Measurements from ENCODE around the gene SLC35F6. TPM values are rescaled to one million over a fixed set of nuclear protein-coding genes. Genes with fewer than 3 reads are reported as not detected.
"Not testable (repeated sequence)": the region's sequence is repeated elsewhere in the genome, so short reads cannot be mapped to it uniquely, and the experiment has no call there.

SLC35F6 gene
- total RNA-seq, 3 donors from 2014 or later (not counting 1 experiment from before 2014, with no cell fraction given): 30.0 to 35.6 (median 30.4) TPM

- no peaks in the 10 kb centered on the region for H3K36me3 Mint-ChIP-seq
Measured at GRCh38 chr2:26793518-26793917, 29.4 kb downstream of the SLC35F6 start.

DNA sequence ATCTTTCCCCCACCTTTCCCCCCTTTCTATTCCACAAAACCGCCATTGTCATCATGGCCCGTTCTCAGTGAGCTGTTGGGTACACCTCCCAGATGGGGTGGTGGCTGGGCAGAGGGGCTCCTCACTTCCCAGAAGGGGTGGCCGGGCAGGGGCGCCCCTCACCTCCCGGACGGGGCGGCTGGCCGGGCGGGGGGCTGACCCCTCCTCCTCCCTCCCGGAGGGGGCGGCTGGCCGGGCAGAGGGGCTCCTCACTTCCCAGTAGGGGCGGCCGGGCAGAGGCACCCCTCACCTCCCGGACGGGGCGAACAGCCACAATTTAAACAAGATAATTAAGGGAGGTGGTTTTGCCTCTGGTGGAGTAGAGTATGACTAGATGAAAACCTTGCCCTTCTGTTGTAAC is 31.1 kb downstream of the SLC35F6 start:
- H3K4me3 ChIP-seq (ENCODE audit: low read length); intact Hi-C loops (cut with micrococcal nuclease); DNase-seq; H3K4me3 Mint-ChIP-seq; H3K36me3 ChIP-seq (ENCODE audit: control insufficient read depth, insufficient read depth, low read length); H3K27me3 ChIP-seq (ENCODE audit: control insufficient read depth, insufficient read depth, low read length); H3K27ac ChIP-seq (ENCODE audit: low read length); H3K4me1 Mint-ChIP-seq; H3K27ac Mint-ChIP-seq; H3K9me3 ChIP-seq (ENCODE audit: control insufficient read depth, insufficient read depth, low read length); H3K4me1 ChIP-seq (ENCODE audit: control insufficient read depth, insufficient read depth, low read length); H3K9me3 Mint-ChIP-seq; H3K27me3 Mint-ChIP-seq (ENCODE audit: low read depth in 2 of 2); H3K36me3 Mint-ChIP-seq; ATAC-seq: not testable (repeated sequence)
- 99% methylated on average over 12 of the region's 17 CpGs for WGBS (ENCODE audit: insufficient coverage)

More at GRCh38 chr2:26793518-26793917, 29.4 kb downstream of the SLC35F6 start:
- Histone ChIP-seq H3K36me3 (ENCODE audit: control insufficient read depth, insufficient read depth, low read length) (no peaks in the 10 kb centered on the region), H3K4me1 (ENCODE audit: control insufficient read depth, insufficient read depth, low read length) (no peaks in the 10 kb centered on the region), H3K27me3 (ENCODE audit: control insufficient read depth, insufficient read depth, low read length) (no peaks in the 10 kb centered on the region), H3K4me3 (ENCODE audit: low read length) (no peak overlapping the region), H3K27ac (ENCODE audit: low read length) (no peak overlapping the region), H3K9me3 (ENCODE audit: control insufficient read depth, insufficient read depth, low read length) (no peaks in the 10 kb centered on the region)
- 97% methylated on average over 2 of the region's 3 CpGs for WGBS (ENCODE audit: insufficient coverage)
- Mint-ChIP-seq H3K9me3 (no peaks in the 10 kb centered on the region), H3K4me3 (no peak overlapping the region), H3K27me3 (ENCODE audit: low read depth in 2 of 2) (no peaks in the 10 kb centered on the region), H3K27ac (no peak overlapping the region), H3K4me1 (no peaks in the 10 kb centered on the region)
- intact Hi-C loops (cut with micrococcal nuclease): no loop called here
- no peak for ATAC-seq
- DNase-seq: no peak
- TF ChIP-seq CTCF (IDR thresholded peaks at IDR 0.05): no peak

GRCh38 chr2:26801328-26801727 is 37.2 kb downstream of the SLC35F6 start:
- no peak for ATAC-seq
- Mint-ChIP-seq H3K9me3 (no peaks in the 10 kb centered on the region), H3K36me3 (no peaks in the 10 kb centered on the region), H3K4me3 (no peak overlapping the region), H3K27me3 (ENCODE audit: low read depth in 2 of 2) (no peaks in the 10 kb centered on the region), H3K4me1 (no peaks in the 10 kb centered on the region), H3K27ac (no peak overlapping the region)
- DNase-seq: no peak
- no peaks in the 10 kb centered on the region for H3K4me1 ChIP-seq (ENCODE audit: control insufficient read depth, insufficient read depth, low read length)
- no peaks in the 10 kb centered on the region for H3K9me3 ChIP-seq (ENCODE audit: control insufficient read depth, insufficient read depth, low read length)
- TF ChIP-seq CTCF (IDR thresholded peaks at IDR 0.05): no peak
- WGBS (ENCODE audit: insufficient coverage): 93% methylated on average over 4 of the region's 4 CpGs
- H3K27ac ChIP-seq (ENCODE audit: low read length): no peak overlapping the region
- intact Hi-C loops (cut with micrococcal nuclease): no loop called here
- H3K4me3 ChIP-seq (ENCODE audit: low read length): no peak overlapping the region
- no peaks in the 10 kb centered on the region for H3K27me3 ChIP-seq (ENCODE audit: control insufficient read depth, insufficient read depth, low read length)
- no peaks in the 10 kb centered on the region for H3K36me3 ChIP-seq (ENCODE audit: control insufficient read depth, insufficient read depth, low read length)

DNA sequence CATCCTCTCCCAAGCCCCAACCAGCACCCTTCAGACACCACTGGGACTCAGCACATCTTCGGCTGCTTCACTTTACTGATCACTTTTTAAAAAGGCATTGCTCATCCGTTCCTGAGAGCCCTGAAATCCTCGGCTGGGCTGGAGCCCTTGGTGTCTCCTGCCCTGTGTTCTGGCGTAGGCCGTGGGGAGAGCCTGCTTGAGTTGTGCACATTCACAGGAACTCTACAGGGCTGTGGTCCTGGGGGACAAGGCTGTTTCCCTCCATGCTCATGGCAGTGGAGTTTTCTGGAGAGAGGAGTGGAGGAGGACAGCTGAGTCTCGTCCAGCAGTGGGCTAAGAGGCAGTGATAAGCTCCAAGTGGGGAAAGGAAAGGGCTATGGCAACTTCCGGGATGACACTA is 37.7 kb downstream of the SLC35F6 start:
- H3K9me3 ChIP-seq (ENCODE audit: control insufficient read depth, insufficient read depth, low read length): no peaks in the 10 kb centered on the region
- H3K27me3 ChIP-seq (ENCODE audit: control insufficient read depth, insufficient read depth, low read length): no peaks in the 10 kb centered on the region
- no peaks in the 10 kb centered on the region for H3K36me3 ChIP-seq (ENCODE audit: control insufficient read depth, insufficient read depth, low read length)
- Mint-ChIP-seq H3K4me1 (no peaks in the 10 kb centered on the region), H3K27ac (no peak overlapping the region), H3K9me3 (no peaks in the 10 kb centered on the region), H3K36me3 (no peaks in the 10 kb centered on the region), H3K27me3 (ENCODE audit: low read depth in 2 of 2) (no peaks in the 10 kb centered on the region), H3K4me3 (no peak overlapping the region)
- no peak for DNase-seq
- ATAC-seq: no peak
- 98% methylated on average over 7 of the region's 7 CpGs for WGBS (ENCODE audit: insufficient coverage)
- no peak overlapping the region for H3K4me3 ChIP-seq (ENCODE audit: low read length)
- intact Hi-C loops (cut with micrococcal nuclease): no loop called here
- no peak for TF ChIP-seq CTCF (IDR thresholded peaks at IDR 0.05)
- no peaks in the 10 kb centered on the region for H3K4me1 ChIP-seq (ENCODE audit: control insufficient read depth, insufficient read depth, low read length)
- no peak overlapping the region for H3K27ac ChIP-seq (ENCODE audit: low read length)
